MG63 (cell line): ENCODE results near the gene DLX3. TPM values are rescaled to one million over a fixed set of nuclear protein-coding genes. Genes with fewer than 3 reads are reported as not detected.
A peak's percentile ranks its signal among the peaks of the same experiment; 100 is the strongest.

ENCODE experiments used
- DNase-seq: peaks from one replicate; pipeline ENCODE4 v3.0.0-alpha.2; 2020
- H3K27me3 ChIP-seq: fragments of 250-450 bp; sonication (Bioruptor Pico); 2 replicates; pipeline ENCODE4 v1.5.1; 2020; ENCODE audit warnings: mild to moderate bottlenecking, moderate library complexity
- H3K36me3 ChIP-seq: fragments of 250-450 bp; sonication (Bioruptor Pico); 2 replicates; pipeline ENCODE4 v1.5.1; 2020; ENCODE audit warnings: mild to moderate bottlenecking, moderate library complexity
- H3K4me3 ChIP-seq: fragments of 250-450 bp; sonication (Bioruptor Pico); 2 replicates; pipeline ENCODE4 v1.5.1; 2020; ENCODE audit warnings: mild to moderate bottlenecking, moderate library complexity
- H3K9me3 ChIP-seq: fragments of 250-450 bp; sonication (Bioruptor Pico); 2 replicates; pipeline ENCODE4 v1.5.1; 2020; ENCODE audit warnings: mild to moderate bottlenecking, moderate library complexity
- total RNA-seq: library from RNA; depleted of rRNA; stranded (reverse); fragments of >200 nt; shearing (Covaris generic); gene quantifications from 2 replicates; pipeline ENCODE4 v1.2.3, GENCODE V29; 2014; ENCODE audit warnings: low replicate concordance

DLX3 gene
- total RNA-seq, 1 experiment from 2014 or later: 2.5 TPM

GRCh38 chr17:49987290-49987585 is 7.8 kb downstream of the DLX3 start:
- Histone ChIP-seq H3K36me3 (peaks cover 18% of the 10 kb centered on the region; the same call in 1 of the 2 replicates), H3K4me3 (no peak overlapping the region), H3K27me3 (no peaks in the 10 kb centered on the region), H3K9me3 (no peaks in the 10 kb centered on the region)
- DNase-seq: peak; percentile 60

DNA sequence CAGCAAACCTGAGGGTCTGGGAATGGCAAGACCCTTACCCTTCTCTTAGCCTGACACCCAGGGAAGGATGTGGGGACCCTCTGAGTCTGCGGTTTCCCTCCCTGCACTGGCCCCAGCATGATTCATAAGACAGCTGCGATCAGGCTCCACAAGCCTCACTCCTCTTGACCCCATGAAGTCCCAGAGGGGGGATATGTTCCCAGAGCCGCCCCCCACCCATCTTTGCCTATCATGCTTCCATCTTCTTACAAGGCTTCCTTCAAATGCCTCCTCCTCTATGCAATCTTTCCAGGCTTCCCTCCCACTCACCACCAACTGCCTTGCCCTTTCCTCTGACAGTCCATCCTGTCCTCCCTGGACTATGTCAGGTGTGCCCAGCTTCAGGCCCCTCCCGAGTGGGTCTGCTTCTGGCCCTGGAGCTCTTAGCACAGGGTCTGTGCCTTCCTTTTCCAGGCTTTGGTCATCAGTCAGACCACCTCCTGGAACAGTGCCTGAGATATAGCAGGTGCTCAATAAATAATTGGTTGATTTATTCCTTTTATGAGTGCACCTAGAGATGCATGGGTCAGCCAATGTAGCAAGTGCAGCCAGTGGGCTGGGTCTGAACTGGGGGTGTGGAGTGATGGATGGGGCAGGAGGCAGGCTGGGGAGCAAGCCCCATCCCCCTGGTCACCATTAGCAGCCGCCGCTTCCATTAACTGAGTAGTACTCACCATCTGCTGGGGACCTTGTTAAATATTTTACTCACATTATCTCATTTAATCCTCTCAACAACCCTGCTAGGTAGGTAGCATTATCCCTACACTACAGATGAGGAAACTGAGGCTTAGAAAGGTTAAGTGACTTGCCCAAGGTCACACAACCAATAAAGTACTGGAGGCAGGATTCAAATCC is 8.4 kb downstream of the DLX3 start:
- no peak overlapping the region for H3K4me3 ChIP-seq
- no peak for DNase-seq
- peaks cover 14% of the 10 kb centered on the region; the same call in 1 of the 2 replicates for H3K36me3 ChIP-seq
- H3K27me3 ChIP-seq: no peaks in the 10 kb centered on the region
- no peaks in the 10 kb centered on the region for H3K9me3 ChIP-seq

DNA sequence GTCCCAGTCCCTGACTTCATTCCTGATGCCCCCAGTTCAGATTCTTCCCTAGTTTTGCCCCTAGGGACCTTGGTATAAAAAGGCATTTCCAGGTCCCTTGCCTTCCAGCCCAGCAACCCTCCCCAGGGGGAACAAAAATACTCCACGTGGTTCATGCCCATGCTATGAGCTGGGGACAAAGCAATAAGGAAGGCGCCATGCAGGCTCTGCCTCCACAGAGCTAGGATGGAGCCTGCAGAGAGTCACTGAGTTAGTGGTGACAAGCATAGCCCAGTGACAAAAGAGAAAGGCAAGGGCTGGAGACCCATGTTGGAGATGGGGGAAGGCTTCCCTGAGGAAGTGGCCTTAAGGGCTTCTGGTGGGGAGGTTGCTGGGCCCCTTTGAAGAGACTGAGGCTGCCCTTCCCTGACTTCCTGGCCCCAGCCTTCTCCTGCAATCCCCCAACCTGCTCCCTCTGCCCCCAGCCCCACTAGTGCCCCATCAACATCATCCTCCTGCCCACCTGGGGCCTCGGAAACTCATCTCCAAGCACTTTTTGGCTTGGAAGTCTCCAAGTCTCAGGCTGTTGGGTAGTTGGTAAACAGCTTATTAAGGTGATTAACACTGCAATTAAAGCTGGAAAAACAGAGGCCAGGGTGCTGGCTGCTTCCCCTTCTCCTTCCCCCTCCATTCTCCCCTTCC is 9.6 kb downstream of the DLX3 start:
- Histone ChIP-seq H3K9me3 (no peaks in the 10 kb centered on the region), H3K27me3 (no peaks in the 10 kb centered on the region), H3K36me3 (peaks cover 7% of the 10 kb centered on the region; the same call in 1 of the 2 replicates), H3K4me3 (no peak overlapping the region)
- DNase-seq: no peak

- no peak for DNase-seq
- Histone ChIP-seq H3K9me3 (no peaks in the 10 kb centered on the region), H3K4me3 (no peak overlapping the region), H3K27me3 (no peaks in the 10 kb centered on the region), H3K36me3 (peaks cover 6% of the 10 kb centered on the region; the same call in 1 of the 2 replicates)
Observed at GRCh38 chr17:49984776-49985175, 10.2 kb downstream of the DLX3 start.

- no peaks in the 10 kb centered on the region for H3K27me3 ChIP-seq
- H3K4me3 ChIP-seq: no peak overlapping the region
- DNase-seq: no peak
- H3K9me3 ChIP-seq: no peaks in the 10 kb centered on the region
- peaks cover 6% of the 10 kb centered on the region; the same call in 1 of the 2 replicates for H3K36me3 ChIP-seq
Observed at GRCh38 chr17:49984283-49984682, 10.7 kb downstream of the DLX3 start.

DNA sequence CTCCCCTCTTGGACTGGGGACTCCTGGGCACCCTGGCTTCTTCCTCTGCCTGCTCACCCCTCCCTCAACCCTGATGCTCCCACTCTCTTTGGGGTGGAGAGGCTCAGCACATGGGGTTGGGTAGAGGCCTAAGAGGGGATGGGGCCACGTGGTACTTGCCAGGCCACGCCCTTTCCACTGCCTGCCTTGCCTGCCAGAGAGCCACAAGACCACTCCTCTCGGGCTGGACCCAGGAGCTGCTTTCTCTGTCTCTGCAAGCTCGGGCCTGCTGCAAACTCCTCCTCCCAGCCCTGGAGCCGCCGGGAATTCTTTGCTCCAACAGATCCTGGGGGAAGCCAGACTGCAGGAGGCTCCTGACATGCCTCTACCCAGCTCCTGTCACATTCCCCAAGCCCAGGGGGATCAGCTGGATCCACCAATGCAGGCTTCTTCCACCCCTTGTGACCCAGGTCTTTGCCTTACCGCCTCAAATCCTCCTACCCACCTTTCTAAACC is 14.3 kb downstream of the DLX3 start:
- no peaks in the 10 kb centered on the region for H3K9me3 ChIP-seq
- H3K27me3 ChIP-seq: no peaks in the 10 kb centered on the region
- peak; percentile 77 for DNase-seq
- no peaks in the 10 kb centered on the region for H3K36me3 ChIP-seq
- H3K4me3 ChIP-seq: no peak overlapping the region

DNA sequence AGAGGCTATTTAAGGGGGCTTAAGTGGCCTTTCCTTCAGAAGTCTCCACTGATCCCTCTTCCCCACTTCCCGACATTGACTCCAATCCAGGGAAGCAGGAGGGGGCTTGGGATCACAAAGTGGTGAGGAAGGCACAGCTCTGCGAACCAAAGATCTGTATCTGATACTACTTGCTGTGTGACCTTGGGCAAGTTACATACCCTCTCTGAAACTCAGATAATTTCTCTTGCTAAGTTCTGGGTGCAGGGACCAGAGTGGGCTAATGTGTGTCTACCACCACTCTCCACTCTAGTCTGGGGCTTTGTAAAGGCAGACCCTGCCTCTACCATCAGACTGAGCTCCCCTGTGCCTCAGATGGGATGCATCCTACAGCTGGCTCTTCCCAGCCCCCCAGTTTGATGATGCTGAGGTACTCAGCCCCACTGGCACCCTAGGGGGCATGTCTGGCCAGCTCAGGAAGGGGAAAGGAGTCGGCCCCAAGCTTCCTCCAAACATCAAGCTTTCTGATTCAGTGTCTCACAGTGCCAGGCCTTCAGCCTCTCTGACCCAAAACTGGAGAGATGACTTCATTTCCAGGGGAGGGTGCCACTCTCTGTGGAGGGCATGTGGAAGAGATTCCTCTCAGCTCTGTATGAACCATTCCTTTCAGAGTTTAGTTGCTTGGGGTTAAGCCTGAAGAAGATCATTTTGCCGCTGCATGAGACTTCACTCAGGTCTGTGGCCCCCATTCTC is 15.1 kb downstream of the DLX3 start:
- H3K27me3 ChIP-seq: no peaks in the 10 kb centered on the region
- DNase-seq: peak; percentile 79
- no peak overlapping the region for H3K4me3 ChIP-seq
- peaks cover 1% of the 10 kb centered on the region for H3K36me3 ChIP-seq
- no peaks in the 10 kb centered on the region for H3K9me3 ChIP-seq

DNA sequence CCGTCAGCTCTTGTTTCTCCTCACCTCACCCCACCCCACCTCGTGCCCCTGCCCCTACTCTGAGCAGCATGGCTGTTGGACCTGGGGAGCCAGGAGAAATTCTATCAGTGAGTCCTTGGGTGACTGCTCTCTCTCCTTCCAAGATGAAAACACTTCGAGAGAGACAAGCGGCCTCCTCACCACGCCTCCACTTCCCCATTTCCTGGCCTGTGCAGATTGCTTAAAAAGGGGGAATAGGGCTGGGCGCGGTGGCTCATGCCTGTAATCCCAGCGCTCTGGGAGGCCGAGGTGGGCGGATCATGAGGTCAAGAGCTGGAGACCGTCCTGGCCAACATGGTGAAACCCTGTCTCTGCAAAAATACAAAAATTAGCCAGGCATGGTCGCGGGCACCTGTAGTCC is 16.5 kb downstream of the DLX3 start:
- peak; percentile 71 for DNase-seq
- H3K27me3 ChIP-seq: no peaks in the 10 kb centered on the region
- peaks cover 8% of the 10 kb centered on the region for H3K36me3 ChIP-seq

DNA sequence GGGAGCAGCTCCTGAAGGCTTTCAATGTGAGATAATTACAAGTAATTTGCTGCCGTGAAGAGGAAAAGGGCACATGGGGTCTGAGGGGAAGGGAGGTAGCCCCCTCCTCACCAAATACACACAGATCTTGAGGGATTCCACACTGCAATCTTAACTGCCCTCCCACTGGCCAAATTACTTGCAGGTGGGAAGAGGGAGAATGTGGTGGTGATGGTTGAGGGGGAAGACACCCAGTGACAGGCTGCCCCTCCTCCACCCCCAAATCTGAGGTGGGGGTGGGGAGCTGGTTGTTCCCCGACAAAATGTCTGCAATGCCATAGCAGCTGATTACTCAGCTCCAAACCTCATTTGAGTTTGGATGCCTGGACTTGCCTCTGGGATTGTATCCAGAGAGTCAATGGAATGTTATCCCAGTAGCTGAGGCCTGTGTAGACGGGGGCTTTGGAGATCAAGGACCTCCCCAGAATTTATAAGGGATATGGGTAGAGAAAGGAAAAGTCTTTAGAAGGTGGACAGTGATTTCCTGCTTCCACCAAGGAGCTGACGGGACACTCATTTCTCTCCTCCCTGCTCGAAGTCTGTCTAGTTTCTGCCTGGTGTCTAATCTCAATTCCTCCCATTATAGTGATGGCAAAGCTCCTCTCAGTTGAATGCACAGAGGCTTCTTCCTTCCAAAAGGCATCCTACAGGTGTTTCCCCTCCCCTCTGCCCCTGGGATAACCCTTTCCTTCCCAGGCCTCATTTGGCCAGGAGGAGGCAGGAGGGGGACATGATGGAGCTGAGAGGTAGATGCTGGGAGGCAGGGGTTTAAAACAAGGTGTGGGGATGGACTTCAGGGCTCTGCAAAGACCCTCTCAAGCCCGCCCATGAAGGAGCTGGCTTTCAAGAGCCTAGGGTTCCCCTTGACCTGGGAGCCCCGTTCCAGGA is 17.3 kb downstream of the DLX3 start:
- Histone ChIP-seq H3K9me3 (no peaks in the 10 kb centered on the region), H3K36me3 (peaks cover 15% of the 10 kb centered on the region), H3K27me3 (no peaks in the 10 kb centered on the region), H3K4me3 (no peak overlapping the region)
- peak; percentile 40 for DNase-seq

More for the DNA sequence above, 16.5 kb downstream of the DLX3 start:
- Histone ChIP-seq H3K9me3 (no peaks in the 10 kb centered on the region), H3K4me3 (no peak overlapping the region)

DNA sequence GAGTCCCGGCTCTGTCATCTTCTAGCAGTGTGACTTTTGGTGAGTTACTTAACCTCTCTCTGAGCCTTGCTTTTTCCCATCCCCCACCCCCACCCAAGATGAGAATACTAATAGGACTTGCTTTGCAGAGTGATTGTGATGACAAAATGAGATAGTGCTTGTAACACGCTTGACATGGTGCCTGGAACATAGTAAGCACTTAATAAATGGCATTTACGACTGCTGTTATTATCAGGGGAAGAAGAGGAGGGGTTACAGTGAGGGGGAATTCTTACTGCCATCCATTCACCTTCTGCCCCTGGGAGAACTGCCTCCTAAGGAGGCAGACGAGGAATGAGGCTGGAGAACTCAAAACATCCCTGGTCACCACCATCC is 18.2 kb downstream of the DLX3 start:
- H3K36me3 ChIP-seq: peaks cover 18% of the 10 kb centered on the region
- H3K27me3 ChIP-seq: no peaks in the 10 kb centered on the region
- no peak for DNase-seq

DNA sequence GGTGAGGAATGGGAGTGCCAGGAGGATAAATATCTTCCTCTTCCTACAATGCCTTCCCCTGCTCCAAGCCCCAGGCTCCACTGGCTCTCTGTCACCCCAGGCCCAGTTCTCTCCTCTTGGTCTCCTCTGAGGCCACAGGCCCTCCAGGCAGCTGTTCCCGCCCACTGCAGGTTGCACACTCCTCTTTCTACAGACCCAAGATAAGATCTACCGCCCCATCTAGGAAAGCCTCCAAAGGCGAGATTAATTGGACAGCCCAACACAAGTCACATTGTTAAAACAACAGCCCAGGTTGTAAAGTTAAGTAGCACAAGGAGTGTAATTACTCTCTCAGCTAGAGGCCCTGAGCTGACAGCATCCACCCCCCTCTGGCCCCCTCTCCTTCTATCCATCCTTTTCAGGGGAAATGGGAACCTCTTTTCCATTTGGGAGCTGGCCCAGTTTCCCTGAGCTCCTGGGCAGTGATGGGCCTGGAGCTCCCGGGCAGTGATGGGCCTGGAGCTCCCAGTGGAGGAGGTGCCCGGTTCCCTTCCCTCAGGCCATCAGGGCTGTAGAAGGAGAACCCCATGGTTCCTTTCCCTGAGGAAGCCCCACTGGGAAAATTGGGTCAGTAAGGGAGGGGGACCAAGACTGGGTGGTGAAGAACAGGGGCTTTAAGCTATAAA is 18.7 kb downstream of the DLX3 start:
- no peaks in the 10 kb centered on the region for H3K9me3 ChIP-seq
- no peak for DNase-seq
- H3K4me3 ChIP-seq: no peak overlapping the region
- peaks cover 18% of the 10 kb centered on the region for H3K36me3 ChIP-seq
- H3K27me3 ChIP-seq: no peaks in the 10 kb centered on the region

More for the DNA sequence above, 18.2 kb downstream of the DLX3 start:
- Histone ChIP-seq H3K4me3 (no peak overlapping the region), H3K9me3 (no peaks in the 10 kb centered on the region)

- Histone ChIP-seq H3K36me3 (peaks cover 18% of the 10 kb centered on the region), H3K27me3 (no peaks in the 10 kb centered on the region), H3K4me3 (no peak overlapping the region), H3K9me3 (no peaks in the 10 kb centered on the region)
- no peak for DNase-seq
Observed at GRCh38 chr17:49975531-49975930, 19.5 kb downstream of the DLX3 start.

GRCh38 chr17:49973271-49973615 is 21.8 kb downstream of the DLX3 start:
- DNase-seq: no peak
- Histone ChIP-seq H3K9me3 (no peaks in the 10 kb centered on the region), H3K27me3 (no peaks in the 10 kb centered on the region), H3K36me3 (peaks cover 18% of the 10 kb centered on the region), H3K4me3 (no peak overlapping the region)

- DNase-seq: no peak
- no peaks in the 10 kb centered on the region for H3K9me3 ChIP-seq
- peaks cover 18% of the 10 kb centered on the region for H3K36me3 ChIP-seq
- H3K4me3 ChIP-seq: peak overlapping the region; percentile 72
- H3K27me3 ChIP-seq: no peaks in the 10 kb centered on the region
Observed at GRCh38 chr17:49972486-49973270, 22.3 kb downstream of the DLX3 start.

DNA sequence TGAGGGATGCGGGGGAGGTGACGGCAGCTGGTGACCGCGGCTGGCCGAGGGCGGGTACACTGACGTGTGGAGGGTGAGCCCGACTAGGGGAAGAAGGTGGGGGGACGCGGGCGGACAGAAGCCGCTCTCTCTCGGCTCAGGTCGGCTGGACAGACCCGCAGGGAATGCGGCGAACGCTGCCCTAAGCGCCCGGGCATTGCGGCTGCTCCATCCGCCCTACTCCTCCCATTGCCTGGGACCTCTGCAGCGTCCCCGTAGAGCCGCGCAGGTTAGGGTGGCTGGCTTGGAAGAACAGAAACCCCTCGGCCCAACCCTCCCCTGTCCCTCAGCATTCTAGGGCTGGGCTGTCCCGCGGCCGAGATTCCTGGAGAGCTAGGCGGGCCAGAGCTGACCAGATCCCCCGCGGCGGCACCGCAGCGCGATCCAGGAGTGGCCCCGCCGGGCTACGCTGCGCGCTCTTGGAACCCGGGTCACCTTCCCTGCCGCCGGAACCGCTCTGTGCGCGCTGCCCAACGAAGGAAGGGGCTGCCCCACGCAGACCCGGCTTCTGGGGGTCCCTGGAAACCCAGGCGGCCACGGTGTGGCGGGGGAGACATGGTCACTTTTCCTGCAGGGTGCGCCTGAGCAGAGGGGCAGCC is 23.1 kb downstream of the DLX3 start:
- Histone ChIP-seq H3K27me3 (no peaks in the 10 kb centered on the region), H3K36me3 (peaks cover 18% of the 10 kb centered on the region), H3K9me3 (no peaks in the 10 kb centered on the region), H3K4me3 (peak overlapping the region; percentile 72)
- DNase-seq: peak; percentile 78
